Amniotic stem cell (primary cell): ENCODE results near the gene CDKN2D.

ENCODE experiments used
- DNase-seq: peaks from one replicate; lab custom pipeline; 2025; lab: John Stamatoyannopoulos, UW

Gene CDKN2D

GRCh38 chr19:10568826-10569651 is at the start of gene CDKN2D:
Gene CDKN2D (minus strand): TSS chr19:10568979. CDS start chr19:10568653, 326 bp downstream.
- peak; percentile 99 for DNase-seq

DNA sequence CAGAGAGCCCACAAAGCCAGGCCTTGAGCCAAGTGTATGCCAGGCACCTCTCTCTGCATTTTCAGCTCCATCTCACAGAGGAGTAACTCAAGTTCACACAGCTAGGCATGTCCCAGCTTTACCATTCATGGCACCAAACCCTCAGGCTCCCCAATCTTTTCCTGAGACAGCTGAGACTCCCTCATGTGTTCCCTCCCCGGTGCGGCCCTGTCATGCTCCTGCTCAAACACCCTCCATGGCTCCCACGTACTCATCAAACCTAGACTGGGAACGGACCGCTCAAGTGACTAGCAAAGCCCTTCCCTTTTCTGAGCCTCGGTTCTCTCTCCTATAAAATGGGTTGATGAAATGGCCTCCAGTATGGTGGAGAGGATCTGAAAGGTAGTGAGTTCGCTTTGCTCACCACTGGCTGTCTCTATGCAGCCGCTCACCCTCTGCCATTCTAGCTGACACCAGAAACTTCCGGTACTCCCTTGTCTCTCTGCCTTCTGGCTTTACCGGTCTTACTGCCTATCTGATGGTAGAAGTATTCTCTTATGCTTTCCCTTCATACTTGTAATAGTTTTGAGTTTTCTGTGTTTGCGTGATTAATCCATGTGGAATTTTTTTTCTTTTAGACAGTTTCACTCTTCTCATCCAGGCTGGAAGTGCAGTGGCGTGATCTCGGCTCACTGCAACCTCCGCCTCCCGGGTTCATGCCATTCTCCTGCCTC is 48.8 kb upstream of the CDKN2D start:
- peak; percentile 78 for DNase-seq

DNA sequence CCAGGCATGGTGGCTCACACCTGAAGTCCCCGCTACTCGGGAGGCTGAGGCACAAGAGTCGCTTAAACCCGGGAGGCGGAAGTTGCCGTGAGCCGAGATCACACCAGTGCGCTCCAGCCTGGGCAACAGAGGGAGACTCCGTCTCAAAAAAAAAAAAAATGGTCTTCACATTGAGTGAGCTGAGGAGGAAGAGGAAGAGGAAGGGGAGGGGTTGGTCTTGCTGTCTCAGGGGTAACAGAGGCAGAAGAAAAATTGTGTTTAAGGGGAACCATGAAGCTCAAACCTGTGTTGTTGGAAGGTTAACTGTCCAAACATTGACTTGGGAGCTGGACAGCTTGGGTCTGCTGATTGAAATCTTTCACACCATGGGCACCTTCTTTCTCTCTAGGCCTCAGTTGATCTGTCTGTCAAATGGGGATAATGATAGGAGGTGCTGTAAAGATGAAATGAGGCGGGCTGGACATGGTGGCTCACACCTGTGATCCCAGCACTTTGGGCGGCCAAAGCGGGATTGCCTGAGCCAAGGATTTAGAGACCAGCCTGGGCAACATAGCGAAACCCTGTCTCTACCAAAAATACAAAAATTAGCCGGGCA is 46.7 kb upstream of the CDKN2D start:
- DNase-seq = no peak

DNA sequence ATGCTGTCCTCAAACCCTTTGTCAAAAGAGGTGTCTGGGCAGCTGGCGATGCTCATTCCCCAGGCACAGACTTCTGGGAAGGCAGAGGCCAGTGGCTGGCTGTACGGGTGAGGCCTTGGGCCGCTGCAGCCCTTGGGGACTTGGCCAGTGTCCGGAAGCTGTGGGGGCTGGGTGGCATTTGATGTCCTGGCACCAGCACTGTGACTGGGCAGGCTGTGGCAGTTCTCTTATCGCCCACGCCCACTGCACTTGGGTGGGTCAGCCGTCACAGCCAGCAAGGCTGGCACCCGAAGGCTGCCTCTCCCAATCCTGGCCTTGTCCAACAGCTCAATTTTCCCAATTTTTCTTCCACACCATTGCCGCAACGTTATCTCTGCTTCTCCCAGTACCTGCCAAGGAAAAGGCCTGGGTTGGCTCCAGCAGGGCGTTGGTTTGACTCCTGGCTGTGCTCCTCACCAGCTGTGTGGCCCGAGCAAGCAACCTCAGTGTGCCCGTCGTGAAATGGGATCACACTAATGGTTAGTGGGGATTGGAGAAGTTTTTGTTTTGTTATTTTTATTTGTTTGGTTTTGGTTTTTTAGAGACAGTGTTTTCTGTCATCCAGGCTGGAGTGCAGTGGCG is 43.8 kb upstream of the CDKN2D start:
- DNase-seq = no peak

- no peak for DNase-seq
Observed at GRCh38 chr19:10611907-10612306, 43.1 kb upstream of the CDKN2D start.

DNA sequence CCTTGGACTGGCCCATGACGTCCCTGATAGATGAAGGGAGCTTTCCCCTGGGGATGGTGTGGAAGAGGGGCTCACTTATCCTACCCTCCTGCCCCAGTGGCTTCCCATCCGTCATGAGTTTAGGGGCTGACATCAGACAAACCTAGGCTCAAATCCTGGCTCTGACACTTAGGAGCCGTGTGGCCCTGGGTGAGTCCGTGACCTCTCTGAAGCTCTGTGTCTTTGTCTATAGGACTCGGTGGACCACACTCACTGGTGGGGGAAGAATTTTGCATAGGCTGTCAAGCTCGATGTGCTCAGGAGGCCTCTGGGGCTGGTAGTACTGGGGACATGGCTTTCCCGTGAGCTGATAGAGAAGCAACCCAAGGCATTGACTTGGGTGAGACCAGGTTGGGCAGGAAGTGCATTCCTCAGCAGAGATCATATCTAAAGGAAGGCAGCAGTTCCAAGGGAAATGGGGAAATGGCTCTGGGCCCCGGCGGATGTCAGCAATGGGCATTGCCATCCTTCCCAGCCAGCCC is 35.7 kb upstream of the CDKN2D start:
- no peak for DNase-seq

DNA sequence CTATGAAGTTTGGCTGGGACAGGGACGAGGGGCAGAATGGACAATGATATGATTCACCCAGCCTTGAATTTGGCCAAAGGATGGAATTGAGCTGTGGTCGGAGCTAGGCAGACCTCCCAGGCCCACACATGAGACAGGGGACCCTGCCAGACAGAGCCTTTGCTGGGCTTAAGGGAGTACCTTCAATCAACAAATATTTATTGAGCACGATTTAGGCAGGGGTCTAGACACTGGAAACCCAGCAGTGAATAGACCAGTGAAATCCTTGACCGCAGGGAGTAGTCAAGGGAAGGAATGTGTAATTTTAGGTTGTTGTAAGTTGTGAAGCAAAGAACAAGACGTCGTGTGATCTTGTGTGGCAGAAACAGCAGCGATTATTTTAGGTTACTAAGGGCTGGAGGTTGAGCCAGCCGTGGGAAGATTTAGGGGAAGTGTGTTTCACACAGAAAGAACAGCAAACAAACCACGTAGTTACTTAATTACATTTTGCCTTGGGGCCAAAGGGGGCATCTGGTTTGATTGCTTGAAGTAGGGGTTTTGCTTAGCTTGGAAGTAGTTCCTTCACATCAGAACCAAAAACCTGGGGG is 35.2 kb upstream of the CDKN2D start:
- no peak for DNase-seq

DNA sequence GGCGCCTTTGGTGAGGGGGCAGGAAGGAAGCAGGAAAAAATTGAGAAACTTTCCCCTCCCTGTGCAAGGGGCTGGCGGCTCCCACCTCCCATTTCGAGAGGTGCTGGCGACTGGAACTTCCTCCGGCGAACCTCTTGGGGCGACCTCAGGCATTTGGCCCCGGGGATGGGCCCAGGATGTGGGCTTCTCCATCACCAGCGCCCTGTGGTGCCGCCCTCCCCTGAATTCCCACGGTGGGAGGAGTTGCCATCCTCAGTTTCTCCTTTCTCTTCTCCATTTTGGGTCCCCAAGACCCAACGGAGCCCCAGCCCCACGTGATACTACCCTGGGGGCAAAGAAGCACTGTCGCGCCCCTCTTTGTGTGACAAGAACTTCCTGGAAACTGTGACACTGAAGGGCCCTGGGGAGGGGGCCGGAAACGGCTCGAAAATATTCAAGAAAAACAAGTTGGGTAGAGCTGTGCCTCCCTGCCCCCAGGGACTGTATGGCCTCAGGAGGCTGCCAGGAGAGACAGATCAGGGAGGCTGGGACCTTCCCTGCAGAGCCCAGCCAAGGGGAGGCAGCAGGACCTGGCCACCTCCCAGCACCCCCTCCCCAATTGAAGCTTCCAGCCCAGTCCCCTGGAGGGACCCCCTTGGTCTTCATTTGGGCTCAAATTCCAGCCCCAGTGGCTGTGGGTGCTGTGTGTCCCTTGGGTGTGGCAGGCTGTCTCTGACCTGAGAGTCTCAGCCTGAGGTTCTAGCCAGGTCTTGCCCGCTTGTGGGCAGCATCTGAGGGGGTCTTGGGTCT is 34.5 kb upstream of the CDKN2D start:
- DNase-seq = no peak

GRCh38 chr19:10602330-10603083 is 33.7 kb upstream of the CDKN2D start:
- DNase-seq = peak; percentile 27

- DNase-seq = no peak
Observed at GRCh38 chr19:10601999-10602329, 33.2 kb upstream of the CDKN2D start.

DNA sequence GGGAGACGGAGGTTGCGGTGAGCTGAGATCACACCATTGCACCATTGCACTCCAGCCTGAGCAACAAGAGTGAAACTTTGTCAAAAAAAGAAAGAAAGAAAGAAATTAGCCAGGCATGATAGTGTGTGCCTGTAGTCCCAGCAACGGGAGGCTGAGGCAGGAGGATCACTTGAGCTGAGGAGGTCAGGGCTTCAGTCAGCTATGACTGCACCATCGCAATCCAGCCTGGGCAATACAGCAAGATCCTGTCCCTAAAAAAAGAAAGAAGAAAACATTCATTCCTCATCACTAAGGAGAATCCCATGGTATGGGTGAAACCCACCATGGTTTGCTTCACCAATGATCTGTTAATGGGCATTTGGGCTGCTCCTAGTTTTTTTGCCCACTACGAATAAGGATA is 31.4 kb upstream of the CDKN2D start:
- no peak for DNase-seq

DNA sequence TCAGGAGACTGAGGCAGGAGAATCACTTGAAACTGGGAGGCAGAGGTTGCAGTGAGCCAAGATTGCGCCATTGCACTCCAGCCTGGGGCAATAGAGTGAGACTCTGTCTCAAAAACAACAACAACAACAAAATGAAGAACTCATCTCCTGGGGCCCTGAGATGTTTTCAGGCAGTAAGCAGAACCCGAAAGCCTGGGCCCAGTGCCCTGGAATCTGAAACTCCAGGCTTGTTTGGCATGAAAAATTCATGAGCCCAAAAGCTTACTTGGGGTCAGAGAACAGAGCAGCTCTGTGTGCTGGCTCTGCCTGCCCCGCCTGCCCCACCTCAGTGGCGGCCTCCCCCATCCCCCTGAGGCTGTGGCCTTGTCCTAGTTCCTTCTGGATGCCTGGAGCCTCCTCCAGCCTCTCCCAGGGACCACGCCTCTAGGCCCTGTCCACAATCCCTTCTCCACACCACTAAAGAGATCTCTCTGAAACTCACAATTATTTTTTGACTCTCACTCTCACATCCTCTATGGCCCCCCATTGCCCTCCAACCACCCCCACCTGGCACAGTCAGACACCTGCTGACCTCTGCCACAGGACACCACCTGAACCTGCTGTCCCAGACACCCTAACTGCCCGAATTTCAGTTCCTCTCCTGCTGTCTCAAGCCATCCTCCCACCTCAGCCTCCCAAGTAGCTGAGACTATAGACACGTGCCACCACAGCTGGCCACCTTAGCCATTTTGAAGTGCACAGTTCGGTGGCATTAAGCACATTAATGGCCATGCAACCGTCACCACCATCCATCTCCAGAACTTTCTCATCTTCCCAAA is 25.2 kb upstream of the CDKN2D start:
- no peak for DNase-seq

GRCh38 chr19:10593148-10593547 is 24.4 kb upstream of the CDKN2D start:
- DNase-seq = no peak

DNA sequence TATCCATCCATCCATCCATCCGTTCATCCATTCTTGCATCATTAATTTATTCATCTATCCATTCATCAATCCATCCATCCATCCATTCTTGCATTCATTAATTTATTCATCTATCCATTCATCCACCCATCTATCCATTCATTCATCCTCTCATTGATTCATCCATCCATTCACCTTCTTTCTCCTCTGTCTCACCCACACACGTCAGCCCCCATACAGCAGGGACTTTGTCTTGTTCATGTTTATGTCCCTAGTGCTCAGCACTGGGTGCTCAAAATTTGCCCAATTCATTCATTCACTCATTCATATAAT is 19.0 kb upstream of the CDKN2D start:
- DNase-seq = no peak

- DNase-seq = no peak
Observed at GRCh38 chr19:10587022-10587838, 18.5 kb upstream of the CDKN2D start, which contains the start of gene AP1M2. Gene AP1M2 (minus strand): TSS chr19:10587312. CDS start chr19:10587231, 81 bp downstream.

GRCh38 chr19:10586396-10586795 is 17.6 kb upstream of the CDKN2D start:
- DNase-seq = no peak

DNA sequence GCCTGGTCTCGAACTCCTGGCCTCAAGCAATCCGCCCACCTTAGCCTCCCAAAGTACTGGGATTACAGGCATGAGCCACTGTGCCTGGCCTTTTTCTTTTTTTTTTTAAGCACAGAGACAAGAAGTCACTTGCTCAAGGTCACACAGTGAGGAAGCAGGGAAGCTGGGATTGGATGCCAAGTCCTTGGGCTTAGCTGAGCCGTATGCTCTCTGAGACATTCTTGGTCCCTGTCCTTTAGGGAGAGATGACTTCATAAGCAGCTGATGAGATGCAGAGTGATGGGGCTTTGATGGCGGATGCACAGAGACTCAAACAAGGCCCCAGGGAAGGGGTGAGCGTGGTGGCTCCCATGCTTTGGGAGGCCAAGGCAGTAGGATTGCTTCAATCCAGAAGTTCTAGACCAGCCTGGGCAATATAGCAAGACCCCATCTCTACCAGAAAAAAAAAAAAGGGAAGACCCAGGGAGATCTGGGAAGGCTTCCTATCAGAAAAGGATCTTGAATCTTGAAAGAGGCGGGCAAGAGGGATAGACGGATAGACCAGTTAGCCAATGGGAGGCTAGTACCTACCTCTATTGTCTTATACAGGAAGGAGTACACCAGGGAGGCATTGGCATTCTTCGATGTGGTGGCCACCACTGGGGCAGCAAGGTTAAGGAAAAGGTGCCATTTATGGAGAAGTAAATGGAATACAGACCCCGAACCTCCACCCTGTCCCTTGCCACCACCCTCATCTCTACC is 14.4 kb upstream of the CDKN2D start:
- no peak for DNase-seq

GRCh38 chr19:10582091-10582490 is 13.3 kb upstream of the CDKN2D start:
- DNase-seq = no peak
